RCC 7860 (cell line): ENCODE results near the gene CMTM7.
"Not testable (repeated sequence)": the region's sequence is repeated elsewhere in the genome, so short reads cannot be mapped to it uniquely, and the experiment has no call there.

ENCODE experiments used
- DNase-seq: peaks from one replicate; pipeline ENCODE4 v3.0.0-alpha.2; 2015; ENCODE audit warnings: low spot score
- FAIRE-seq: peaks from 2 replicates; lab custom pipeline; 2012; peaks lifted over from hg19 to GRCh38; lab: Jason Lieb, UNC

Gene CMTM7

DNA sequence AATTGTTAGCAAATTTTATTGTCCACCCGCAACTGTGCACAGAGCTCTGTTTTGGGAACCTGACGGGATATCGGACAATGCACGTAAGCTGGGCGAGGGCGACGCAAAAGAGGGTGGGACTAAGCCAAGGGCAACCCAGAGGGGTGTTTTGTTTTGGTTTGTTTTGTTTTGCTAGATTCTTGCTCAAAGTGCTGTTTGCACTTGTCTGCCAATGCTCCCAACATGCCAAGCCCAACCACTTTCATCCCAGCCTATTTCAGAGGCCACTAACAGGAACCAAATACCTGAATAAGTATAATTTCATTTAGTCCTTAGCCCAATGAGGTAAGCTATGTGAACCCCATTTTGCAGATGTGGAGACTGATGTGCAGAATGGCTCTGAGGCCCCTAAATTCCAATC is 9.7 kb upstream of the CMTM7 start:
- FAIRE-seq (no peak), DNase-seq (no peak)

- DNase-seq: no peak
Observed at GRCh38 chr3:32383136-32383711, 8.4 kb upstream of the CMTM7 start.

DNA sequence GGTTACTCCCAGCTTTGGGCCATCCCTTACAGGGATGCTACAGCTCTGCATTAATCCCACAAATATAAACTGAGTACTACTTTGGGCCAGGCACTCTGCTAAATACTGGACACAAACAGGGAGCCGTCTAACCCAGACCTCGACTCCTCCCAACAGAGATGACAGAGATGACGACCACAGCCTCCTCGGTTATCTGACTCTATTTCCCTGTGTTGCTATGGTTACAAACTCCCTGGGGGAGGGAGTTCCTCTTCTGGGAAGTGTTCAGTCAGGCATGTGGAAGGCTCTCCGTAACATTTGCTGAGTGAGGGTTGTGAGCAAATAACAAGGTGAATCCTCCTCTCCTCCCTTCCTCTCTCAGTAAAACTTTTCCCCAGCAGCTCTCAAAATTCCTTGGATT is 6.7 kb upstream of the CMTM7 start:
- no peak for FAIRE-seq
- peak; percentile 65 for DNase-seq

More at GRCh38 chr3:32383136-32383711, 8.4 kb upstream of the CMTM7 start:
- FAIRE-seq: no peak

GRCh38 chr3:32387512-32387911 is 4.1 kb upstream of the CMTM7 start:
- FAIRE-seq: no peak
- DNase-seq: no peak

- DNase-seq, FAIRE-seq: not testable (repeated sequence)
Observed at GRCh38 chr3:32389577-32389976, 2.1 kb upstream of the CMTM7 start.

DNA sequence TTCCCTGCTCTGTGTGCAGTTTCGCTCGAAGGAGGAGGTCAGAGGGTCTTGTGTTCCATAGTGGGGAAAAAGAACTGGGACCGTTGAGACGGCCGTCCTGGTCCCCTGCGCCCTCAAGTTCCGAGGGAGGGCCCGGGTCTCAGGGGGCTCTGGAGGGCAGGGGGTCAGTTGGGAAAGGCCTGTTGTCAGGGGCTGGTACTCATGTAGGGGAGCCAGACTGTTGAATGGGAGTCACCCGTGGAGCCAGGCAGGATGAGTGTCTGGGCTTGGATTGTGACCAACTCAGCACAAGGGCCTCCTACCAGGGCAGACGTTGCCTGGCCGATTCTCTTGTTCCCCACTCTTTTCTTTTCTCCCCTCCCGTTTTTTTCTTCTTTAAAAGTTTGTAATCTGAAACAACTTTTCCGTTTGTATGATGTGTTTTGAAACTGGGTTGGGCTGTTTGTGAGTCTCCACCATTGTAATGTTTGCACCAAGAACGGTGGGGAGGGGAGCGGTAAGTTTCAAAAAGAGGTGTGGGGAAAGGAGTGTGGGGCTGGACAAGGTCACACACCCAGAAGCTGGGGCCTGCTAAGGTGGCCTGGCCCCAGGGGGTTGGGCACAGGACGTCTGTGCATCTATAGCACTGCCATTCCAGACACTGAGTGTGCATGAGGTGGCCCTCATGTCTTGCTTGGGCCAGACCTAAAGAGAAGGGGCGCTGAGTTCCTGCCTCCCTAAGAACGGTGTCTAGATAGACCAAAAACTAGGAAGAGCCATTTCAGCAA is 1.1 kb downstream of the CMTM7 start:
- FAIRE-seq: no peak
- peak; percentile 42 for DNase-seq

DNA sequence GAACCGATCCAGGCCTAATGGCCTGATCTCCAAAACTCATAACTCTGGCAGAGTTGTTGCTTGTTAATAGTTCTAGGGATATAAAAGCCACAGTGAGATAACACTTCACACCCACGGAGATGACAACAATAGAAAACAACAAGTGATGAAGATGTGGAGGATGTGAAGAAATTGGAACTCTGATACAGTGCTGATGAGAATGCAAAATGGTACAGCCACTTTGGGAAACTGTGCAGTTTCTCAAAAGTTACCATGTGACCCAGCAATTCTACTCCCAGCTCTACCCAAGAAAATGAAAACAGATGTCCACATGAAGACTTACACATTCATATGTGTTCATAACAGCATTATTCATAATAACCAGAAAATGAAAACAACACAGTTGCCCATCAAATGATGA is 3.8 kb downstream of the CMTM7 start:
- FAIRE-seq (no peak), DNase-seq (no peak)

DNA sequence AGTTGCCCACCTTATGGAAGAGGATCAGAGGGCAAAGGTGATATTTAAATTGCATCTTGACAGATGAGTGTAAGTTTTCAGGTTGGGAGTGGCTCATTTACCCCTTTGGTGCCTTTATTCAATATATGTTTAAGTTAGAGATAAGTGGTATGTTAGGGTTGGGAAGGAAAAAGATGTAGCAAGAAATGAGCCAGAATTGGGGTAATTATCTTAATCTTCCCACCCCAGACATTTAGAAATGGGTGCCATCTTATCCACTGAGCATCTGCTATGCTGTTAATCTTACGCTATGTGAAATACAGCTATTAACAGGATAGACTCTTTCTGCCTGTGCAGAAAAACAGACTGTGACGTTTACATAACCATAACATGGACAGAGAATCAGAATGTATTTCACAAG is 6.3 kb downstream of the CMTM7 start:
- no peak for FAIRE-seq
- DNase-seq: no peak

DNA sequence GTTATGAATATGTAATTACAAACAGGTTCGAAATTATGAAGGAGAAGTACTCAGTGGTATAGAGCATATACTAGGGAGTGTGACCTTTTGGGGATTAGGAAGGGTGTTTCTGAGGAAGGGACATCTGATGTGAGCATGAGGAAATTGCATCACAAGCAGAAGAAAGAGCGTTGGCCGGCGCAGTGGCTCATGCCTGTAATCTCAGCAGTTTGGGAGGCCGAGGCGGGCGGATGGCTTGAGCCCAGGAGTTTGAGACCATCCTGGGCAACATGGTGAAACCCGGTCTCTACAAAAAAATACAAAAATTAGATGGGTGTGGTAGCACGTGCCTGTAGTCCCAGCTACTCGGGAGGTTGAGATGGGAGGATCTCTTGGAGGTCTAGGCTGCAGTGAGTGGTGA is 6.9 kb downstream of the CMTM7 start:
- FAIRE-seq: no peak
- no peak for DNase-seq

- DNase-seq (peak; percentile 6), FAIRE-seq (peak; percentile 42)
Observed at GRCh38 chr3:32399030-32399620, 7.5 kb downstream of the CMTM7 start.

- FAIRE-seq (no peak), DNase-seq (no peak)
Observed at GRCh38 chr3:32401126-32401525, 9.5 kb downstream of the CMTM7 start.

DNA sequence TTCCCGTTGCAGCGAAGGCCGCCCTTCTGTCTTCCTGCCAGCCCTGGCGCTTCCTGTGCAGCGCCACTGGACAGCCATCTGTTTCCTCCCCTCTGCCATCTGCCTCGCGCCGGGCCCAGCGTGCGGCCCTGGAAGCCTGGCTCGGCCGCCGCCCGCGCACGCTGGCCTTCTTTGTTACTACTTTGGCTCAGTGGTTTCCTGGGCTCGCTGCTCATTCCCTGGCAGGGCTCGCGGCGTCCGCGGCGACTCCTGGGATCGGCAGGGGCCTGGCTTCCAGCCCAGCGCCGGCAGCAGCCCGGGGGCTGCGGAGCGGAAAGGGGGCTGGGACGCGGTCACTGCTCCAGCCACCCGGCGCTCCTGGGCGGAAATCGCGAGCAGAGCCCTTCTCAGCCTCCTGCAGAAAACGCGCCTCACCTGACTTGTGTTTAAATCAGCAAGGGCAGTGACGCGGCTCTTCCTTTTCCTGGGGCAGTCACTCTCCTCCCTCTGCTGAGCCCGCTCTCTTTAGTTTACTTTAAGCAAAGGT is 10.0 kb downstream of the CMTM7 start:
- DNase-seq (peak; percentile 74), FAIRE-seq (no peak)

DNA sequence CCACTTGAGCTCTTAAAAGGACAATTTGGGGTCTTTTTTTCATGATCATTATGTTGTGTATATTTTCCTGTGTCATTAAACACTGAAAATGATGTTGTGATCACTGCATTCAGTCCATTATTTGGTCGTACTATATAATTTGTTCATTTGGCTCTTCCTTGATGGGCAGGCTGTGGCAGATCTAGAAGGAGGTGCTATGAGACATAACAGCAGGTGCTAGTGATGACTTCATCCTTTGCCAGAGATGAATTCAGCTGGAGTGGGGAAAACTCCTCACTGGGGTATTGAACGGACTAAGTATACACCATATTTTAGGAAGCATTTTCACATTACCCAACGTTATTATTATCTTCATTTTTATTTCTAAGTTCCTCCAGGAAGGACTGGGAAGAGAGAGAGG is 12.0 kb downstream of the CMTM7 start:
- FAIRE-seq (no peak), DNase-seq (no peak)

GRCh38 chr3:32404714-32405113 is 13.1 kb downstream of the CMTM7 start:
- FAIRE-seq: no peak
- DNase-seq: no peak

DNA sequence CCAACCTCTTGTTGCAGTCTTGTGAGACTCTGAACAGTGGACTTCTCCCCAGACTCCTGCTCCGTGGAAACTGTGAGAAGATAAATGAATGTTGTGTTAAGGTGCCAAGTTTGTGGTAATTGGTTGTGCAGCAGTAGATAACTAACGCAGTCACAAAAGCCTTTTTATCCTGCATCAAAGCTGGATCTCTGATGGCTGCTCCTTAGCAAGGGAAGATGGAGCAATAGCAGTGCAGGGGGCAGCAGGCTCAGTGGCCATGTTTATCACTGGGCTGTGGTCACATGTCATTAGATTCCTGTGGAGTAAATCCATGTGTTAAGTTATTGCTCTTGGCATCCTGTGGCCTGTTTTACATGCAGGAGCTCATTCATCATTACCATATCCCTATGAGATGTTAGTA is 13.5 kb downstream of the CMTM7 start:
- FAIRE-seq: no peak
- no peak for DNase-seq

DNA sequence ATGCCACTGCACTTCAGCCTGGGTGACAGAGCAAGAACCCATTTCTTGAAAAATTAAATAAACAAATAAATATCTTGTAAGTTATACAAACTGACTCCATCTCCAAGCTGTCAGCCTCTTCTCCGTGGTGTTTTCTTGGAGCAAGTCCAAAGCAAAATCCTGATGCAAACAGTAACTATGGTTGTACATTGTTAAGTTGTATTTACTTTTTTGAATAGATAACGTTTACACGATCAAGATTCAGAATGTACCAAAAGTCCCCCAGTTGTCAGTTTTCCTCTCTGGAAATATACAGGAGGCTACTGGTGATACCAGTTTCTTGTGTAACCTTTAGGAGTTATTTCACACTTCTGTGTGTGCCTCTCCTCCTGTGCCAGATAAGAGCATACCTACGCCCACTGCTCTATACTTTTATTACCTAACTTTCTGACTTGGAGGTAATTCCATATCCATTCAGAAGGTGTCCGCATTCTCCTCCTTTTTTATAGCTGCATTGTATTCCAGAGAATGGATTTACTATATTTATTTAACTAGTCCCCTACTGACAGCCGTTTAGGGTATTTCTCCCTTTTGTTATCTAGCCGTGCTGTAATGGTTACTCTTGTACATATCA is 14.2 kb downstream of the CMTM7 start:
- DNase-seq: no peak
- no peak for FAIRE-seq

DNA sequence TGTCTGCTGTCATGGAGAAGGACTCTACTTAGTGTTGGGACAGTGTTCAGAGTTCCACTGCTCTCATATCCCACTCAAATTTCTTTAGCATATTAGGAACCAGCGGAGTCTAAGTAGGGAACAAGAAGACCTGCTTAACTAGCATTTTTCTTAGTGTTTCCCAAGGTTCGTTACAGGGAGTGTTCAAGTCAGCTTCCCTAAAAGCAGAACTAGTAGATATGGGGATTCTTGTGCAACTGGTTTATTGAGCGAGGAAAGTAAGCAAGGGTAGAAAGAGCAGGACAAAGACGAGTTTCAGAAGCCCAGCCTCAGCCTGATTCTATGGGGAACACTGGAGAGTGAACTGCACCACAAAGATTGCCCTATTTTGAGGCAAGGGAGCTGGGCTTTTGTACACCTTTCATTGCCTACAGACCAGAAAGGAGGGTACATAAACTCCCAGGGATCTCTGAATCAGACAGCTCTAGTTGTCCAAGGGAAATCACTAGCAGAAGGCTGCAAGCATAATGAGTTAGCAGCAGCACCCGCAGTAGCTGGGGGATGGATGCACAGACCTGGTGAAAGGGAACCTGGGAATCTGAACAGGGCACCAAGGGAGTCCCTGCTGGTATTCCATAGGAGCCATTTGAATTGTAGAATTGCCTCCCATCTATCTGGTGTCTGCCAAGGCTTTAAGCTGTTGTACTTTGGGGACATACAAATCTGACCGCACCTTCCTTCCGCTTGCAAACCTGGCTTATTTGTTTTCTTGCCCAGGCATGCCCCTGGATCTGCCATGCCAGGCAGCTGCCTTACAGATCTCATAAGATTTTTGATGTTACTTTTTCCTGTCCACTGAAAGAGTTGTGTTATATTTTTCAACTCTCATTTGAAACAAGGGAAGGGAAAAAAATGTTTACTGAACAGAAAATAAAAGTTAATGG is 15.1 kb downstream of the CMTM7 start:
- no peak for FAIRE-seq
- no peak for DNase-seq

GRCh38 chr3:32410367-32411246 is 19.0 kb downstream of the CMTM7 start:
- FAIRE-seq (no peak), DNase-seq (no peak)

- DNase-seq (no peak), FAIRE-seq (no peak)
Observed at GRCh38 chr3:32411442-32411841, 19.8 kb downstream of the CMTM7 start.

- no peak for DNase-seq
- no peak for FAIRE-seq
Observed at GRCh38 chr3:32412887-32413286, 21.2 kb downstream of the CMTM7 start.
